GM12878 (cell line): ENCODE data around the gene PRODH. TPM values are rescaled to one million over a fixed set of nuclear protein-coding genes. Genes with fewer than 3 reads are reported as not detected.
"Not testable (repeated sequence)": the region's sequence is repeated elsewhere in the genome, so short reads cannot be mapped to it uniquely, and the experiment has no call there.

Experiments
- ATAC-seq: fragments of 200-7000 bp; cut with Tn5 transposase; 3 replicates; pipeline ENCODE4 v1.9.1; 2020; ENCODE audit warnings: mild to moderate bottlenecking, moderate library complexity
- BruUV-seq: library from RNA; stranded (reverse); fragments of 400-500 nt; replicated peaks from 2 replicates; lab custom pipeline; 2021; lab: Mats Ljungman, UMichigan
- CTCF ChIA-PET: fragments of 300-600 bp; sonication (Branson Sonifier 250); formaldehyde crosslinking; extraction: SDS; loops from one replicate; lab custom pipeline; 2021; ENCODE audit warnings: inconsistent platforms; lab: Yijun Ruan, JAX
- POLR2A ChIA-PET: fragments of 350-600 bp; formaldehyde crosslinking; extraction: SDS; loops from one replicate; lab custom pipeline; 2021; ENCODE audit warnings: inconsistent platforms; lab: Charles Lee
- RAD21 ChIA-PET: fragments of 300-600 bp; sonication (Branson Sonifier 250); formaldehyde crosslinking; loops from one replicate; lab custom pipeline; 2023; ENCODE audit warnings: antibody characterized with exemption; ENCODE audit not compliant: unreplicated experiment; lab: Charles Lee
- SMC1A ChIA-PET: fragments of 300-600 bp; sonication (Branson Sonifier 250); formaldehyde crosslinking; loops from one replicate; lab custom pipeline; 2023; ENCODE audit not compliant: unreplicated experiment, uncharacterized antibody; lab: Charles Lee
- DNase-seq: peaks from one replicate; pipeline ENCODE4 v3.0.0-alpha.2; 2011; ENCODE audit warnings: low read depth, low spot score
- FAIRE-seq: peaks from 3 replicates; lab custom pipeline; 2011; peaks lifted over from hg19 to GRCh38; lab: Jason Lieb, UNC
- H2AFZ ChIP-seq: 2 replicates; pipeline ENCODE4 v1.6.0; 2011; ENCODE audit warnings: low read depth, low read length, control low read depth; ENCODE audit not compliant: control insufficient read depth
- H3K27ac ChIP-seq: 2 replicates; pipeline ENCODE4 v1.5.1; 2011; ENCODE audit warnings: control low read depth; ENCODE audit not compliant: control insufficient read depth, insufficient read depth
- H3K27me3 ChIP-seq, 2 experiments: replicated peaks in 1 of 2; 2 replicates each; pipeline versions ENCODE4 v1.6.0 to v1.6.1; 2011; ENCODE audit warnings: low read length in 1 of 2; ENCODE audit not compliant: control insufficient read depth in 2 of 2, insufficient read depth in 2 of 2
- H3K36me3 ChIP-seq, 2 experiments: 2 replicates each; pipeline ENCODE4 v1.5.1; 2011; ENCODE audit warnings: low read length in 1 of 2; ENCODE audit not compliant: control insufficient read depth in 2 of 2, insufficient read depth in 2 of 2
- H3K4me1 ChIP-seq: 2 replicates; pipeline ENCODE4 v1.6.1; 2011; ENCODE audit warnings: mild to moderate bottlenecking, low read length, moderate library complexity, mixed read lengths; ENCODE audit not compliant: control insufficient read depth, insufficient read depth
- H3K4me2 ChIP-seq: 2 replicates; pipeline ENCODE4 v1.6.0; 2011; ENCODE audit warnings: control low read depth; ENCODE audit not compliant: control insufficient read depth, insufficient read depth
- H3K4me3 ChIP-seq: fragments of 200-600 bp; sonication (generic); 2 replicates; pipeline ENCODE4 v1.5.1; 2016
- H3K79me2 ChIP-seq: 2 replicates; pipeline ENCODE4 v1.6.0; 2011; ENCODE audit warnings: low read length; ENCODE audit not compliant: control insufficient read depth, insufficient read depth
- H3K9ac ChIP-seq: 2 replicates; pipeline ENCODE4 v1.8.0; 2011; ENCODE audit warnings: low read length, control low read depth, mixed read lengths; ENCODE audit not compliant: control insufficient read depth, insufficient read depth
- H3K9me3 ChIP-seq: replicated peaks from 3 replicates; pipeline ENCODE4 v1.5.1; 2011; ENCODE audit warnings: mild to moderate bottlenecking, low read length; ENCODE audit not compliant: control insufficient read depth, insufficient read depth
- H4K20me1 ChIP-seq: 2 replicates; pipeline ENCODE4 v1.6.0; 2011; ENCODE audit not compliant: control insufficient read depth, insufficient read depth
- JUNB ChIP-seq: IDR thresholded peaks from 2 replicates; pipeline ENCODE4 v1.6.1; 2016; ENCODE audit warnings: antibody characterized with exemption, mild to moderate bottlenecking
- RFX5 ChIP-seq: IDR thresholded peaks from 2 replicates; pipeline ENCODE4 v1.6.1; 2011; ENCODE audit warnings: low read depth, low read length, improper control_type of control experiment
- WGBS: methylation state at CpG from one replicate; pipeline ENCODE4 v1.1.6; 2016; ENCODE audit warnings: low lambda C conversion rate; ENCODE audit not compliant: insufficient replicate concordance, insufficient coverage; ENCODE audit errors: missing lambda C conversion rate; 5-methylcytosine and 5-hydroxymethylcytosine counted together
- in situ Hi-C: fragments of 300-500 bp; cut with MboI; formaldehyde crosslinking; loops from 9 replicates; pipeline ENCODE4 v1.14.3; 2018; ENCODE audit warnings: mixed read lengths
- intact Hi-C: fragments of 100-400 bp; cut with micrococcal nuclease; formaldehyde crosslinking; loops from one replicate; pipeline ENCODE4 v1.14.2; 2022; ENCODE audit not compliant: unreplicated experiment
- polyA plus RNA-seq, 11 experiments: library from polyadenylated mRNA; depleted of rRNA in 4 of 11; unstranded in 6 of 11; stranded (reverse) in 5 of 11; fragments of >200 nt; fragmentation: Nextera tagmentation in 4 of 11; fragmentation: Illumina TruSeq in 1 of 11; extraction: Ambion mirVana in 4 of 11; extraction: Trizol in 1 of 11; gene quantifications; 1 replicate in 1 of 11; 2 replicates in 10 of 11; pipeline versions ENCODE4 v1.2.1 to v1.2.3, GENCODE V29; 2011 to 2016; ENCODE audit warnings: inconsistent platforms in 2 of 11, missing spikeins in 2 of 11, low read depth in 1 of 11
- total RNA-seq, 4 experiments: library from RNA; depleted of rRNA in 3 of 4; stranded (reverse); fragments of >200 nt in 3 of 4; fragmentation: Illumina TruSeq in 1 of 4; extraction: Trizol in 1 of 4; gene quantifications; 2 replicates each; pipeline versions ENCODE4 v1.2.1 to v1.2.3, GENCODE V29; 2013 to 2021
- TF ChIP-seq, protein P1 (sequence below): IDR thresholded peaks from 2 replicates; pipeline ENCODE4 v1.6.1; 2011; ENCODE audit warnings: low read depth, mild to moderate bottlenecking, low read length, moderate library complexity, borderline replicate concordance; ENCODE audit errors: extremely low read depth

Gene PRODH
- total and polyA plus RNA-seq, 10 of the 15 experiments (the other 5 are each of a cell fraction or from before 2014, with no cell fraction given): 0.03 to 0.10 (median 0.07) TPM; not detected in 6

DNA sequence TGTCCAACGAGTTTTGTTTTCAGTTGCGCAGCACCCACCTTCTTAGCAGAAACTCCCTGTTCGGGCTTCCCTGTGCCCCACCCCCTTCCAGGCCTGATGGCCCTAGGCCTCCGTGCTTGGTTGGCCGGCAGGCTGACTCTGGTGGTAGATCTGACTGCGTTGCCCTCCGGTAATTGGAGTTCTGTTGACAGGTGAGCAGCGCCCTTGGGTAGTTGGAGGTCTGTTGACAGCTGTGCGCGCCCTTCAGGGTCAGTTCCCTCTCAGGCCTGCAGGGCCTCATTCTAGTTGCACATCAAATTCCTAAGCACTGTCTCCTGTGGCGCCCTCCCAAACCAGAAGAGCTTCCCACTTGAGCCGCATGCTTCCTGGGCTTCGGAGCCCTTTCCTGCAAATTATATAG, 29.2 kb downstream of the PRODH start:
- DNase-seq (no peak), FAIRE-seq (no peak)
- no peak overlapping the region for H3K9ac ChIP-seq
- TF ChIP-seq, protein P1, sequence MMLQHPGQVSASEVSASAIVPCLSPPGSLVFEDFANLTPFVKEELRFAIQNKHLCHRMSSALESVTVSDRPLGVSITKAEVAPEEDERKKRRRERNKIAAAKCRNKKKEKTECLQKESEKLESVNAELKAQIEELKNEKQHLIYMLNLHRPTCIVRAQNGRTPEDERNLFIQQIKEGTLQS: no peak
- no peak for TF ChIP-seq JUNB
- TF ChIP-seq RFX5: no peak
- TF ChIP-seq, all 136 proteins: peak for 0
- H4K20me1 ChIP-seq: no peaks in the 10 kb centered on the region
- no peaks in the 10 kb centered on the region for H3K79me2 ChIP-seq
- ChIA-PET POLR2A (no interaction called here), RAD21 (no interaction called here), SMC1A (no interaction called here), CTCF (no interaction called here)
- no peak overlapping the region for H3K4me3 ChIP-seq
- no peaks in the 10 kb centered on the region for H3K27me3 ChIP-seq
- H3K27ac ChIP-seq: no peak overlapping the region
- no peaks in the 10 kb centered on the region for H3K9me3 ChIP-seq
- no peak overlapping the region for H3K4me2 ChIP-seq
- no peaks in the 10 kb centered on the region for H3K4me1 ChIP-seq
- no CpG with 5 or more reads among the region's 13 CpGs for WGBS
- in situ Hi-C loops: no loop called here
- ATAC-seq: no peak
- no peaks in the 10 kb centered on the region for H3K36me3 ChIP-seq
- H2AFZ ChIP-seq: no peak overlapping the region
- intact Hi-C loops: no loop called here
- BruUV-seq: no TSS peak

DNA sequence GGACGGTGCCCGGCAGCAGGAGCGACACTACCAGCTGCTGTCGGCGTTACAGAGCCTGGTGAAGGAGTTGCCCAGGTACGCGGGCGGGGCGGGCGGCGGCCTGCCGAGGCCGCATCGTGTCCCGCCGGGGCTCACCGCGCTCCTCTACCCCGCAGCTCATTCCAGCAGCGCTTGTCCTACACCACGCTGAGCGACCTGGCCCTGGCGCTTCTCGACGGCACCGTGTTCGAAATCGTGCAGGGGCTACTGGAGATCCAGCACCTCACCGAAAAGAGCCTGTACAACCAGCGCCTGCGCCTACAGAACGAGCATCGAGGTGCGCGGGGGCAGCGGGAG, 29.7 kb downstream of the PRODH start:
- DNase-seq, H3K4me1 ChIP-seq, POLR2A ChIA-PET, H4K20me1 ChIP-seq, H3K4me2 ChIP-seq, H3K27me3 ChIP-seq, FAIRE-seq, H3K9ac ChIP-seq, H3K9me3 ChIP-seq, H3K4me3 ChIP-seq, intact Hi-C loops, in situ Hi-C loops, H3K79me2 ChIP-seq, H3K27ac ChIP-seq, SMC1A ChIA-PET, H2AFZ ChIP-seq, RAD21 ChIA-PET, BruUV-seq, H3K36me3 ChIP-seq: not testable (repeated sequence)
- ATAC-seq: peak; percentile 45; the same call in 2 of the 3 replicates
- WGBS: no CpG with 5 or more reads among the region's 36 CpGs
- CTCF ChIA-PET: interaction anchor here (0.8 kb wide), 1 partner anchor 49 kb away, joined by 4 read pairs; no protein-coding TSS in a partner anchor
